GM13976 (cell line): ENCODE results near the gene LSAMP.

Source experiments
- DNase-seq: peaks from one replicate; pipeline ENCODE4 v3.0.0; 2012; ENCODE audit warnings: low spot score
- CTCF ChIP-seq: IDR thresholded peaks from 2 replicates; pipeline ENCODE4 v1.5.1; 2012; ENCODE audit warnings: borderline replicate concordance, mild to moderate bottlenecking; ENCODE audit not compliant: insufficient read depth; ENCODE audit errors: extremely low read depth, missing control alignments, control extremely low read depth
- in situ Hi-C: fragments of 300-500 bp; cut with MboI; formaldehyde crosslinking; loops from one replicate; pipeline ENCODE4 v1.12.0; 2022; ENCODE audit warnings: low sequenced_read_pairs, mixed read lengths, inconsistent platforms; ENCODE audit not compliant: unreplicated experiment

LSAMP gene

GRCh38 chr3:115835946-115836345 is 609.3 kb downstream of the LSAMP start:
- TF ChIP-seq CTCF, result no peak
- in situ Hi-C loops, result no loop called here
- DNase-seq, result no peak

- no peak for TF ChIP-seq CTCF
- in situ Hi-C loops, result no loop called here
- no peak for DNase-seq
Measured at GRCh38 chr3:115834068-115834467, 611.2 kb downstream of the LSAMP start.

GRCh38 chr3:115833074-115833473 is 612.2 kb downstream of the LSAMP start:
- no peak for TF ChIP-seq CTCF
- no peak for DNase-seq
- in situ Hi-C loops, result no loop called here

- TF ChIP-seq CTCF, result no peak
- no peak for DNase-seq
- in situ Hi-C loops, result no loop called here
Measured at GRCh38 chr3:115832265-115832664, 613.0 kb downstream of the LSAMP start.

- in situ Hi-C loops, result no loop called here
- no peak for DNase-seq
- no peak for TF ChIP-seq CTCF
Measured at GRCh38 chr3:115831864-115832263, 613.4 kb downstream of the LSAMP start.

GRCh38 chr3:115830764-115831395 is 614.4 kb downstream of the LSAMP start:
- in situ Hi-C loops, result no loop called here
- no peak for DNase-seq
- TF ChIP-seq CTCF, result no peak

GRCh38 chr3:115828401-115828800 is 616.9 kb downstream of the LSAMP start:
- DNase-seq, result no peak
- in situ Hi-C loops, result no loop called here
- no peak for TF ChIP-seq CTCF
